Pancreas (tissue), 10 donors: ENCODE data around the gene BRD7. TPM values are rescaled to one million over a fixed set of nuclear protein-coding genes. Genes with fewer than 3 reads are reported as not detected.
A peak's percentile ranks its signal among the peaks of the same experiment; 100 is the strongest.

Experiments used
- ATAC-seq, 4 donors: fragments of 200-7000 bp; cut with Tn5 transposase; one replicate each; pipeline versions ENCODE4 v1.8.0 to v1.9.1; 2020; ENCODE audit warnings: mild to moderate bottlenecking in 4 of 4, moderate library complexity in 4 of 4
- DNase-seq, 6 donors: peaks; one replicate each; pipeline ENCODE4 v3.0.0-alpha.2; 2020
- FAIRE-seq: peaks from 2 replicates; lab custom pipeline; 2012; peaks lifted over from hg19 to GRCh38; lab: Jason Lieb, UNC
- H3K27ac ChIP-seq, 4 donors: fragments of 200-600 bp; sonication (generic); 1 replicate in 3 of 4; 2 replicates in 1 of 4; pipeline versions ENCODE4 v1.5.0 to v1.8.0; 2020
- H3K27me3 ChIP-seq, 4 donors: fragments of 200-600 bp; one replicate each; pipeline ENCODE4 v1.8.0; 2021
- H3K36me3 ChIP-seq, 3 donors: fragments of 200-600 bp; sonication (generic) in 1 of 3; one replicate each; pipeline versions ENCODE4 v1.5.0 to v1.8.0; 2020 to 2021
- H3K4me1 ChIP-seq, 3 donors: fragments of 200-600 bp; one replicate each; pipeline ENCODE4 v1.8.0; 2021
- H3K4me3 ChIP-seq, 4 donors: fragments of 200-600 bp; sonication (generic) in 2 of 4; one replicate each; pipeline versions ENCODE4 v1.5.0 to v1.8.0; 2020 to 2021
- H3K9me3 ChIP-seq, 4 donors: fragments of 200-600 bp; one replicate each; pipeline ENCODE4 v1.8.0; 2021
- CTCF ChIP-seq, 4 donors: fragments of 200-600 bp; sonication (generic) in 3 of 4; IDR thresholded peaks; one replicate each; pipeline versions ENCODE4 v1.5.0 to v1.8.0; 2021; ENCODE audit warnings: antibody characterized with exemption in 4 of 4
- WGBS, 2 donors: extraction: QIAGEN DNeasy Blood & Tissue Kit; methylation state at CpG; one replicate each; pipeline ENCODE4 v1.1.7; 2013; 5-methylcytosine and 5-hydroxymethylcytosine counted together
- intact Hi-C, 3 donors: fragments of 100-400 bp; cut with DNase I; formaldehyde crosslinking; loops; one replicate each; pipeline versions ENCODE4 v1.11.1 to v1.14.2; 2022
- polyA plus RNA-seq, 2 donors: library from polyadenylated mRNA; stranded (reverse); fragments of 200-250 nt; gene quantifications; one replicate each; pipeline ENCODE4 v1.2.3, GENCODE V29; 2013
- total RNA-seq, 6 donors: library from RNA; stranded (reverse); fragmentation: NEBNext Ultra II Directional in 4 of 6; extraction: Animal tissue kit (Norgen Biotek cat#: 25700) in 4 of 6; gene quantifications; one replicate each; pipeline versions ENCODE4 v1.2.1 to v1.2.4, GENCODE V29; 2021 to 2023
- donor health status: healthy with polysubstance abuse.
- donor health status: DM: no; HTN: no; CAD: no; lungs with moderate emphysema.
- donor health status: DM: no; HTN: no; CAD: no.
- donor health status: control.
- donor health status: control.
- donor health status: Bipolar disorder and iron deficiency.
- donor health status: DM: yes; HTN: yes; CAD: no.
- donor health status: DM: no; HTN: no; CAD: no.
- donor health status: DM: no; HTN: no; CAD: no.
- donor health status: DM: yes; HTN: yes; CAD: no.

The BRD7 gene
- total and polyA plus RNA-seq, 8 donors: 23.4 to 40.4 (median 32.4) TPM

GRCh38 chr16:50316102-50316847 is 52.5 kb downstream of the BRD7 start:
- peaks cover 7 to 64% (median 36%) of the 10 kb centered on the region in 3 donors for H3K36me3 ChIP-seq
- FAIRE-seq (no peak), DNase-seq (no peak), ATAC-seq (no peak)
- no peaks in the 10 kb centered on the region for H3K9me3 ChIP-seq
- no peaks in the 10 kb centered on the region for H3K4me1 ChIP-seq
- no peaks in the 10 kb centered on the region for H3K27me3 ChIP-seq
- intact Hi-C loops: no loop called here
- no peak overlapping the region for H3K27ac ChIP-seq
- H3K4me3 ChIP-seq: no peak overlapping the region
- WGBS, 2 donors: 94 to 95% methylated on average over 12 of the region's 12 CpGs
- TF ChIP-seq CTCF (IDR thresholded peaks at IDR 0.05): no peak

- ATAC-seq (no peak), DNase-seq (no peak), FAIRE-seq (no peak)
- no peaks in the 10 kb centered on the region for H3K27me3 ChIP-seq
- 89 to 93% methylated on average over 15 of the region's 15 CpGs for WGBS, 2 donors
- no peaks in the 10 kb centered on the region for H3K9me3 ChIP-seq
- no peak overlapping the region for H3K4me3 ChIP-seq
- no peak for TF ChIP-seq CTCF (IDR thresholded peaks at IDR 0.05)
- peaks cover 7 to 56% (median 36%) of the 10 kb centered on the region in 3 donors for H3K36me3 ChIP-seq
- no peak overlapping the region for H3K27ac ChIP-seq
- intact Hi-C loops: no loop called here
- no peaks in the 10 kb centered on the region for H3K4me1 ChIP-seq
Measured at GRCh38 chr16:50315346-50315997, 53.3 kb downstream of the BRD7 start.

- no peak for ATAC-seq
- Histone ChIP-seq H3K27me3 (no peaks in the 10 kb centered on the region), H3K4me1 (no peaks in the 10 kb centered on the region), H3K9me3 (no peaks in the 10 kb centered on the region), H3K4me3 (no peak overlapping the region), H3K36me3 (peaks cover 2 to 48% (median 28%) of the 10 kb centered on the region in 3 donors), H3K27ac (no peak overlapping the region)
- FAIRE-seq: no peak
- intact Hi-C loops: no loop called here
- no peak for DNase-seq
- no peak for TF ChIP-seq CTCF (IDR thresholded peaks at IDR 0.05)
- WGBS, 2 donors: 78 to 81% methylated on average over 8 of the region's 8 CpGs
Measured at GRCh38 chr16:50314665-50315064, 54.1 kb downstream of the BRD7 start.

DNA sequence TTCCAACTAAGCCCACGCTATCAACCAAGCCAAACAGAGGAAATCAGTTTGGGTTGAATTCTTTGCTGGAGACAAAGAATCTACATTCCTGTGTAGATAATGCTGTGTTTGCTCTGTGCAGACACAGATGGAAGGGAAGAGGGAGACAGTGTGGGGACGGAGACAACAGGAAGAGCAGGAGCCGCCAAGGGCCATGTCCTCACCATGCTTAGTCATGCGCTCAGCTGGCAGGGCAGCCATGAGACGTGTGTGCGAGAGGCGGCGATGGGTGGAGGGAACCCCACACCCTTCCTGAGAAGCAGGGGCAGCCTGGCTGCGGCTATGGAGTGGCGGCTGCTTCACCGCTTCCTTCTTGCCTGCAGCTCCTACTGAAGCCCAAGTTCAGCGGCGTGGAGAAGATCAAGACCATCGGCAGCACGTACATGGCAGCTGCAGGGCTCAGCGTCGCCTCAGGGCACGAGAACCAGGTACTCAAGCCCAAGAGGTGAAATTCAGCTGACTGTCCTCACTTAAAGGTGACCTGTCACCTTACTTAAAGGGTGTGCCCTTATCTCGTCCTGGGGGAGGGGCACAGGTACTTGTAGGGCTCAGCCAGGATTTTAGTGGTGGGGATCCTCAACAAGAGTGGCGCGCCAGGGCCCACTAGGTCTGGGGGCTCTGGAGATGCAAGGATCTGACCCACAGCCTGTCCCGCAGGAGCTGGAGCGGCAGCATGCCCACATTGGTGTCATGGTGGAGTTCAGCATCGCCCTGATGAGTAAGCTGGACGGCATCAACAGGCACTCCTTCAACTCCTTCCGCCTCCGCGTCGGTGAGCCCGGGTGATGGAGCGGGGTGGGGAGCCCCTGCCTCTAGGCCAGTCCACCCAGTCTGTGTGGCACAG is 55.0 kb downstream of the BRD7 start:
- Histone ChIP-seq H3K36me3 (peaks cover 2 to 40% (median 24%) of the 10 kb centered on the region in 3 donors), H3K4me1 (no peaks in the 10 kb centered on the region), H3K9me3 (no peaks in the 10 kb centered on the region), H3K27ac (no peak overlapping the region), H3K27me3 (no peaks in the 10 kb centered on the region), H3K4me3 (no peak overlapping the region)
- DNase-seq (peak in 1 of 6 donors; percentile 54), ATAC-seq (peak in 3 of 4 donors; percentile 19 to 68 (median 68)), FAIRE-seq (no peak)
- 90 to 91% methylated on average over 31 of the region's 31 CpGs for WGBS, 2 donors
- no peak for TF ChIP-seq CTCF (IDR thresholded peaks at IDR 0.05)
- intact Hi-C loops: no loop called here
